ENCODE results near the gene PKD1L1.

PKD1L1 gene

GRCh38 chr7:47807756-47808155 lies 140.5 kb downstream of the PKD1L1 start:
- no peak overlapping the region for H3K4me3 ChIP-seq (ENCODE audit: low read depth, low read length)
- POLR2A ChIA-PET: no interaction called here
- CTCF ChIA-PET: interaction anchor here (0.9 kb wide), 1 partner anchor 12 kb away, joined by 3 read pairs; no protein-coding TSS in a partner anchor
- no peak for DNase-seq (ENCODE audit: low read depth, low spot score)
- TF ChIP-seq CTCF (IDR thresholded peaks at IDR 0.05; ENCODE audit: insufficient read depth, low read length, missing control alignments): no peak

- no peak for DNase-seq (ENCODE audit: low read depth, low spot score)
- H3K4me3 ChIP-seq (ENCODE audit: low read depth, low read length): no peak overlapping the region
- ChIA-PET POLR2A (no interaction called here), CTCF (no interaction called here)
- no peak for TF ChIP-seq CTCF (IDR thresholded peaks at IDR 0.05; ENCODE audit: insufficient read depth, low read length, missing control alignments)
These were observed 141.1 kb downstream of the PKD1L1 start for GRCh38 chr7:47807126-47807525.

- DNase-seq (ENCODE audit: low read depth, low spot score): no peak
- TF ChIP-seq CTCF (IDR thresholded peaks at IDR 0.05; ENCODE audit: insufficient read depth, low read length, missing control alignments): no peak
- H3K4me3 ChIP-seq (ENCODE audit: low read depth, low read length): no peak overlapping the region
- ChIA-PET CTCF (interaction anchor here (1.2 to 1.9 kb wide), 2 partner anchors 12 to 20 kb away, joined by 3 to 10 read pairs; no protein-coding TSS in a partner anchor), POLR2A (interaction anchor here (0.8 kb wide), 2 partner anchors 282 to 353 kb away, joined by 3 read pairs; no protein-coding TSS in a partner anchor)
These were observed 141.6 kb downstream of the PKD1L1 start for GRCh38 chr7:47806701-47807103.

- TF ChIP-seq CTCF (IDR thresholded peaks at IDR 0.05; ENCODE audit: insufficient read depth, low read length, missing control alignments): no peak
- no peak for DNase-seq (ENCODE audit: low read depth, low spot score)
- ChIA-PET CTCF (interaction anchor here (0.8 to 2.3 kb wide), 7 partner anchors 8 to 539 kb away, joined by 3 to 12 read pairs (median 5); no protein-coding TSS in a partner anchor), POLR2A (no interaction called here)
- H3K4me3 ChIP-seq (ENCODE audit: low read depth, low read length): no peak overlapping the region
These were observed 143.3 kb downstream of the PKD1L1 start for GRCh38 chr7:47804767-47805545.

GRCh38 chr7:47803846-47804245 lies 144.4 kb downstream of the PKD1L1 start:
- CTCF ChIA-PET: interaction anchor here (2.3 to 2.5 kb wide), 2 partner anchors 15 to 369 kb away, joined by 8 to 12 read pairs; no protein-coding TSS in a partner anchor
- no peak overlapping the region for H3K4me3 ChIP-seq (ENCODE audit: low read depth, low read length)
- TF ChIP-seq CTCF (IDR thresholded peaks at IDR 0.05; ENCODE audit: insufficient read depth, low read length, missing control alignments): no peak

GRCh38 chr7:47803025-47803424 lies 145.2 kb downstream of the PKD1L1 start:
- no peak for TF ChIP-seq CTCF (IDR thresholded peaks at IDR 0.05; ENCODE audit: insufficient read depth, low read length, missing control alignments)
- POLR2A ChIA-PET: no interaction called here
- CTCF ChIA-PET: interaction anchor here (1.3 to 2.5 kb wide), 2 partner anchors 12 to 16 kb away, joined by 6 to 8 read pairs; no protein-coding TSS in a partner anchor
- H3K4me3 ChIP-seq (ENCODE audit: low read depth, low read length): no peak overlapping the region
- no peak for DNase-seq (ENCODE audit: low read depth, low spot score)

More at GRCh38 chr7:47803846-47804245, 144.4 kb downstream of the PKD1L1 start:
- DNase-seq (ENCODE audit: low read depth, low spot score): no peak
- POLR2A ChIA-PET: no interaction called here

All from AG04449 (cell line).